K562 (cell line): ENCODE data around the gene GRIN2D. TPM values are rescaled to one million over a fixed set of nuclear protein-coding genes. Genes with fewer than 3 reads are reported as not detected.

Experiments used
- ATF4 ChIP-seq: fragments of 450-650 bp; formaldehyde crosslinking; IDR thresholded peaks from 2 replicates; pipeline ENCODE4 v1.4.0; 2022; ENCODE audit warnings: mild to moderate bottlenecking, moderate library complexity
- CTBP1 ChIP-seq: fragments of 450-650 bp; IDR thresholded peaks from 2 replicates; pipeline ENCODE4 v1.6.1; 2016; ENCODE audit warnings: borderline replicate concordance
- E2F1 ChIP-seq: sonication (generic); formaldehyde crosslinking; IDR thresholded peaks from 2 replicates; pipeline ENCODE4 v1.8.1; 2023; ENCODE audit warnings: mild to moderate bottlenecking, missing genetic modification reagents, moderate library complexity
- FOSL1 ChIP-seq: fragments of 200-800 bp; sonication (Bioruptor generic); conservative IDR thresholded peaks from 2 replicates; pipeline ENCODE4 v1.6.1; 2016; ENCODE audit warnings: missing genetic modification characterization, missing compliant biosample characterization
- GATAD2B ChIP-seq: fragments of 450-650 bp; IDR thresholded peaks from 2 replicates; pipeline ENCODE4 v1.6.1; 2017; ENCODE audit warnings: mild to moderate bottlenecking, borderline replicate concordance
- GTF3C2 ChIP-seq: IDR thresholded peaks from 3 replicates; pipeline ENCODE4 v1.6.1; 2011; ENCODE audit warnings: borderline replicate concordance, mild to moderate bottlenecking, moderate library complexity; ENCODE audit not compliant: insufficient read length; ENCODE audit errors: extremely low read depth
- HLTF ChIP-seq: fragments of 450-650 bp; IDR thresholded peaks from 2 replicates; pipeline ENCODE4 v1.6.1; 2016
- IRF1 ChIP-seq: sonication (generic); formaldehyde crosslinking; IDR thresholded peaks from 2 replicates; pipeline ENCODE4 v1.8.0; 2022; ENCODE audit warnings: missing genetic modification reagents, mild to moderate bottlenecking, borderline replicate concordance
- MBD2 ChIP-seq: sonication (generic); IDR thresholded peaks from 2 replicates; pipeline ENCODE4 v1.6.1; 2016; ENCODE audit warnings: low read depth, borderline replicate concordance
- MCM2 ChIP-seq: fragments of 450-650 bp; IDR thresholded peaks from 2 replicates; pipeline ENCODE4 v1.6.1; 2017; ENCODE audit warnings: low read depth, mild to moderate bottlenecking
- NCOR1 ChIP-seq: fragments of 450-650 bp; IDR thresholded peaks from 2 replicates; pipeline ENCODE4 v1.6.1; 2016; ENCODE audit warnings: mild to moderate bottlenecking, moderate library complexity
- PHTF2 ChIP-seq: fragments of 250-450 bp; sonication (Bioruptor Pico); IDR thresholded peaks from 2 replicates; pipeline ENCODE4 v1.5.0; 2021; ENCODE audit warnings: mild to moderate bottlenecking
- RNF2 ChIP-seq: sonication (generic); IDR thresholded peaks from 2 replicates; pipeline ENCODE4 v1.6.1; 2016
- RUNX1 ChIP-seq: sonication (generic); IDR thresholded peaks from 2 replicates; pipeline ENCODE4 v1.6.1; 2016; ENCODE audit warnings: antibody characterized with exemption, low read depth
- SIN3A ChIP-seq, 2 experiments: fragments of 150-350 bp in 1 of 2; IDR thresholded peaks; 2 replicates each; pipeline ENCODE4 v1.6.1; 2011 to 2016; ENCODE audit warnings: borderline replicate concordance in 2 of 2, low read depth in 2 of 2, low read length in 2 of 2, mild to moderate bottlenecking in 2 of 2, moderate library complexity in 2 of 2; ENCODE audit not compliant: control insufficient read depth in 1 of 2
- TBP ChIP-seq: optimal IDR thresholded peaks from 2 replicates; pipeline ENCODE3; 2011; ENCODE audit warnings: low read depth, low read length, improper control_type of control experiment
- U2AF2 ChIP-seq: fragments of 200-400 bp; formaldehyde crosslinking; optimal IDR thresholded peaks from 2 replicates; pipeline ENCODE3; 2017; ENCODE audit warnings: low read depth, mild to moderate bottlenecking, low read length
- ZNF280A ChIP-seq: fragments of 450-650 bp; IDR thresholded peaks from 2 replicates; pipeline ENCODE4 v1.6.1; 2018; ENCODE audit warnings: mild to moderate bottlenecking, low read depth; ENCODE audit not compliant: partially characterized antibody
- ZSCAN29 ChIP-seq: fragments of 450-650 bp; IDR thresholded peaks from 2 replicates; pipeline ENCODE4 v1.6.1; 2017
- polyA plus RNA-seq, 8 experiments: library from polyadenylated mRNA; depleted of rRNA in 4 of 8; stranded (reverse) in 5 of 8; unstranded in 3 of 8; fragments of >200 nt; fragmentation: Nextera tagmentation in 2 of 8; fragmentation: Illumina TruSeq in 1 of 8; extraction: Ambion mirVana in 2 of 8; extraction: Trizol in 1 of 8; gene quantifications; 2 replicates each; pipeline versions ENCODE4 v1.2.1 to v1.2.3, GENCODE V29; 2011 to 2014; ENCODE audit warnings: inconsistent platforms in 1 of 8, missing spikeins in 1 of 8
- total RNA-seq, 7 experiments: library from RNA; depleted of rRNA in 6 of 7; stranded (reverse); fragments of >200 nt in 6 of 7; fragmentation: Illumina TruSeq in 2 of 7; extraction: Trizol in 2 of 7; gene quantifications; 2 replicates each; pipeline versions ENCODE4 v1.2.1 to v1.2.3, GENCODE V29; 2011 to 2021; ENCODE audit warnings: low replicate concordance in 1 of 7

Gene GRIN2D
- total and polyA plus RNA-seq, 9 of the 15 experiments (the other 6 are each of a cell fraction or from before 2014, with no cell fraction given), result 0.32 to 31.5 (median 1.8) TPM

GRCh38 chr19:48400018-48400742 is 6.7 kb downstream of the GRIN2D start (continued):
- TF ChIP-seq ATF4, result no peak
- no peak for TF ChIP-seq MBD2
- no peak; the same call in 1 of the 2 replicates for TF ChIP-seq CTBP1
- TF ChIP-seq GATAD2B, result no peak
- no peak for TF ChIP-seq NCOR1
- no peak for TF ChIP-seq MCM2
- TF ChIP-seq IRF1, result no peak
- TF ChIP-seq RUNX1, result 0 out of 2 replicates have a peak, but pooled peaks have one; percentile 45
- 0 out of 2 replicates have a peak, but pooled peaks have one; percentile 18 for TF ChIP-seq E2F1 (CRISPR knock-in tag)
- TF ChIP-seq PHTF2 (CRISPR knock-in tag), result no peak
- TF ChIP-seq GTF3C2, result no peak
- 0 out of 4 replicates have a peak, but pooled peaks of 1 of the 2 experiments have one; percentile 0 for TF ChIP-seq SIN3A (IDR thresholded peaks at IDR 0.05; ENCODE audit: borderline replicate concordance in 2 of 2, control insufficient read depth in 1 of 2, low read depth in 2 of 2, low read length in 2 of 2)
- no peak for TF ChIP-seq HLTF
- TF ChIP-seq TBP, result peak; percentile 9
- 0 out of 2 replicates have a peak, but pooled peaks have one; percentile 41 for TF ChIP-seq FOSL1 (tag)
- no peak for TF ChIP-seq ZNF280A
- no peak for TF ChIP-seq ZSCAN29
- no peak for TF ChIP-seq RNF2
- no peak for TF ChIP-seq U2AF2
